GM21786 (cell line): ENCODE measurements around the gene SHISAL2A.
"Not testable (repeated sequence)": the region's sequence is repeated elsewhere in the genome, so short reads cannot be mapped to it uniquely, and the experiment has no call there.

ENCODE experiments used
- ATAC-seq: cut with Tn5 transposase; IDR thresholded peaks from one replicate; pipeline ENCODE4 v1.9.1; 2021; ENCODE audit not compliant: unreplicated experiment

Gene SHISAL2A

GRCh38 chr1:52681136-52681535 lies 48.2 kb downstream of the SHISAL2A start:
- no peak for ATAC-seq

GRCh38 chr1:52683367-52683940 lies 50.5 kb downstream of the SHISAL2A start:
- ATAC-seq = no peak

- no peak for ATAC-seq
These were observed 51.6 kb downstream of the SHISAL2A start for GRCh38 chr1:52684545-52684944.

GRCh38 chr1:52686261-52686751 lies 53.3 kb downstream of the SHISAL2A start:
- ATAC-seq = peak; percentile 66

- no peak for ATAC-seq
These were observed 53.9 kb downstream of the SHISAL2A start for GRCh38 chr1:52686830-52687229.

- no peak for ATAC-seq
These were observed 58.9 kb downstream of the SHISAL2A start for GRCh38 chr1:52691821-52692220.

DNA sequence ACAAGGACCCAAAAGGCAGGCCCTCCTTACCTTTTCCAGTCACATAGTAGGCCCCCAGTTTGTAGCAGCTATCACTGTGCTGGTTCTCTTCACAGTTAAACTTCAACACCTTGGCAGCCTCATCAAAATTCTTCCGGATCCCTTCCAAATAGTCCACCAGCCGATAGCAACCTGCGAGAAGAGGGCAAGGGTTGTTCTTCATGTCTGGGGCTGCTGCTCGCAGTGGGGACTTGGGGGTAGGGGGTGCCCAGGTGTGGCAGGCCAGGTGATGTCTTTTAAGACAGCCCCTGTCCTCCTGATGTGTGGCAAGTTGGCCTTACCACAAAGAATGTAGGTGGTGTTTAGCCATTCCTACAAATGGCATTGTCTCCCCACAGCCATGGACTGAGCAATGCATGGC lies 59.7 kb downstream of the SHISAL2A start:
- ATAC-seq = no peak

DNA sequence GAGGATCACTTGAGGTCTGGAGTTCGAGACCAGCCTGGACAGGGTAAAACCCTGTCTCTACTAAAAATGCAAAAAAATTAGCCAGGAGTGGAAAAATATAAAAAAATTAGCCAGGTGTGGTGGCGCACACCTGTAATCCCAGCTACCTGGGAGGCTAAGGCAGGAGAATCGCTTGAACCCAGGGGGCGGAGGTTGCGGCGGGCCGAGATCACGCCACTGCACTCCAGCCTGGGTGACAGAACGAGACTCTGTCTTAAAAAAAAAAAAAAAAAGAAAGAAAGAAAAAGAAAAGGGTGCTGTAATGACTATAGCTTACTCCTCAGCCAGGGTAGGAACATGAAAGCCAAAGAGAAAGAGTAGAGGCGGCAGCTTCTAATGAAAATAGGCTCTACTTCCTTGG lies 60.4 kb downstream of the SHISAL2A start:
- not testable (repeated sequence) for ATAC-seq

- ATAC-seq = no peak
These were observed 60.9 kb downstream of the SHISAL2A start for GRCh38 chr1:52693843-52694242.

- ATAC-seq = no peak
These were observed 62.7 kb downstream of the SHISAL2A start for GRCh38 chr1:52695627-52696026.

GRCh38 chr1:52697795-52698674 lies 65.1 kb downstream of the SHISAL2A start, which contains the start of gene COA7:
COA7 (minus strand) TSS chr1:52698347; CDS start chr1:52698326, 21 bp downstream.
- peak; percentile 52 for ATAC-seq

GRCh38 chr1:52702886-52703787 lies 70.2 kb downstream of the SHISAL2A start:
- peak; percentile 86 for ATAC-seq

DNA sequence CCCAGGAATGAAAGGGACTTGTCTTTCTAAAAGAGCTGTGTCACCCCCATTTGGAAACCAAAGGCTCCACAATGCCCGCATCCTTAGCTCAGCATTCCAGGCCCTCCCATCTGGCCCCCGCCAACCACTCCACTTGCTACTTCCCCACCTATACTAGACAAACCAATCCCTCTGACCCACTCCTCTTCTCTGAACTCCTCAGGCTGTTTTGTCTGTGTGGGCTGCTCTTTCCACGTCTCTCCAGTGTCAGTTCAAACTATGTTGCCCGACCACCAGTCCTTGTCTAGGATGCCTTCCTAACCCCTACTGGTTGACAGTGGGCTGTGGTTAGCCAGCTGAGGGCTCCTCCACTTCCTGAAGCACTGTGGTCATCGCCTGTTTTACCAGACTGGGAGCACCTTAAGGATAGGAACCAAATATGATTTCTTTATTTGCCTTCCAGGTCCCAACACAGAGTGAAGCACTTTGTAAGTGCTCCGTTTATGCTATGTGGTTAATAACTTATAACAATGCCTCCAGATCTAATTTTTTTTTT lies 73.2 kb downstream of the SHISAL2A start:
- no peak for ATAC-seq
